Urothelium cell line (cell line): Measurements from ENCODE around the gene SERPINH1.

Experiments
- DNase-seq: peaks from one replicate; pipeline ENCODE4 v3.0.0; 2011; ENCODE audit warnings: low spot score, mixed read lengths
- FAIRE-seq: peaks from 2 replicates; lab custom pipeline; 2011; peaks lifted over from hg19 to GRCh38; lab: Jason Lieb, UNC

SERPINH1 gene

DNA sequence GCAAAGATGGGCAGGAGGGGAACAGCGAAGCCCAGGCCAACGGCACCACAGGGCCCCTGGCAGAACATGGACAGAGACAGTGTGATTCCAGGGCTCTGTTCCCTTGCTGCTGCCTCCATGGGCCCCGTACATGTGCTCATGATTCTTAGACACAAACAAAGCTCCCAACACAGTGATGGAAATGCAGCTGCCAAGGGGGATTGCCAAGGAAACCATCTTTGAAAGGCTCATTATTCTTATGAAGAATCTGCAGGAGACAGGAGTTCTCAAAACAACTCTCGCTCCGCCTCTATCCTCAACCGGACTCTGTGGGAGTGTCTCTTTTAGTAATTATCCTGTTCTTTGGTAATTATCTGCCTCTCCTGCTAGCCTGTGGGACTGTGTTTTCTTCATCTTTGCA lies 32.2 kb downstream of the SERPINH1 start:
- FAIRE-seq, result no peak
- no peak for DNase-seq

DNA sequence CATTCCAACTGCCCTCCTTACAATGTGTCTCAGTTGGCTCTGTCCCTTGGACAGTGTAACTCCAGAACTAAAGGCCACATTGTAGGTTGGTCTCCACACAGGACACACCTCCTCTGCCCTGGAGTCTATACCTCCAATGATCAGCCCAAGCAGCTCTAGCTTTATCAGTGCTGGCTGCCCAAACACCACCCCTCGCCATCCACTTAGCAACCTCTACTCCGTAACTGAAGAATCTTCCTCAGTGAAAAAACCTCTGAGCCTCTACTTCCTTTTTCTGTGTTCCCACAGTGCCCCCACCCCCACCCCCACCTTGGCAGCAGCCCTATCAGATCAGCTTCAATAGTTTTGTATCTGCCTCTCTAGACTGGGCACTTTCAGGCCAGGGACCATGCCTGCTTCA lies 33.4 kb downstream of the SERPINH1 start:
- no peak for FAIRE-seq
- DNase-seq, result no peak

DNA sequence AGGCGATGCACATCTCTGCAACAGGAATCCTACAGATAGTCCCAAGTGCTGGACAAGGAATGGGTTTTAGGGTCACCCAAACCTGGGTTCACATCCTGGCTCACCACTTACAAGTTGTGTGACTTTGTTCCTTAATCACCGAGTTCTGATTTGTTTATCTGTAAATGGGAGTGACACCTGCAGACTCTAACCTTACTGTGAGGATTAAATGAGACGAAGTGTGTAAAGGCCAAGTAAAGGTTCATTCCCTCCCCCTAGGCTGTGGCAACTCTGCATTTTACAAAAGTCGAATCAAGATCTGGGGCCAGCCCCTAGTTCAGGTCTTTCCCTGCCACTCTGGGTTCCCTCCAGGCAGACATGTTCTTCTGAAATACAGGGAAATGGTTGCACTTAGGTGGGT lies 34.9 kb downstream of the SERPINH1 start:
- no peak for DNase-seq
- no peak for FAIRE-seq

DNA sequence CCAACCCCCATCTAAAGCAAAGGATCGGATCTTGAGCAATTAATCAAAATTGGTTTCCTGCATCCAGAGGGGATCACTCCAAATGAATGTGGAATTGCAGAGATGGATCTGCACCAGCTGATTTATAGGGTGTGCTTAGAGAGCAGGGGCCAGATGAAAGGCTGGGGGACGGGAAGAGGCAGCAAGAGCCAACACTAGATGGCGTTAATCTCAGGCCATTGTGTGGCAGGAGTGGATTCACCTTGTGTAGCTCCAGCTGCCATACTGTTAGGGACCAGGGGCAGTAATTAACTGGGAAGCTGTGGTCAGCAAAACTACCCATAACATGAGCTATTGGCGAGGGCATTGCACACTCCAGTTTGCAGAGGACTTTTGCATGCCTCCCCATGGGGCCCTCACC lies 35.6 kb downstream of the SERPINH1 start:
- no peak for FAIRE-seq
- DNase-seq, result peak; percentile 57

DNA sequence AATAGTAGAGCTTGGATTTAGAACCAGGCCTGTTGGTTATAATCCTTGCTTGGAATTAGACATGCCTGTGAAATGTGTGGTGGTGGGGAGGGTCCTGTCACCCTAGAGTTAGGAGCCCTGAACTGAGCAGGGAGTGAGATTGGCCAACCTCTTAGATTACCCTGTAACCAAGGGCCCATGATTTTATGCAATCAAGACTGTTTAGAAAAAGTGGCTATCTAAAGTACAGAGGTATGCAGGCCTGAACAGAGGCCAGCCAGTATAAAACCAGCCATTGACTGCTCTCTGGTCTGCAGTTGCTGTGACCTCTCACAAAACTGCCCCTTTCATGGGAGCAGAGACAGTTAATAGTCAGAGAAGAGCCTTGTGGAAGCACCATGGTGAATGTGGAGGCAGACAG lies 36.2 kb downstream of the SERPINH1 start:
- FAIRE-seq, result no peak
- no peak for DNase-seq

DNA sequence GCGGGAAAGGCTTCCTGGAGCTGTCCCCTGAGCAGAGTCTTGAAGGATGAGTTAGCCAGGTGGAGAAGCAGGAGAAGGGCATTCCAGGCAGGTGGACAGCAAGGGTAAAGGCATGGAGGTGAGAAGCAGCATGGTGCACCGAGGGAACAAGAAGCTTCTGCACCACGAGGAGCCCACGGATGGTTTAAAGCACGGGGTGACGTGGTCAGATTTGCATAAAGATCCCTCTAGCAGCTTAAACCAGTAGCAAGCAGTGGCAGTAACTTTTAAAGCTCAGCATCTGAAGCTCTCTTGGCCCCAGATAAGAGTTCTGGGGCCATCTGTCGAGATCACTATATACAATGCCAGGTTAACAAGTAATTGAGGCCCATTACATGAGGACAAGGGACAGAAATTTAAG lies 36.8 kb downstream of the SERPINH1 start:
- no peak for DNase-seq
- FAIRE-seq, result no peak

DNA sequence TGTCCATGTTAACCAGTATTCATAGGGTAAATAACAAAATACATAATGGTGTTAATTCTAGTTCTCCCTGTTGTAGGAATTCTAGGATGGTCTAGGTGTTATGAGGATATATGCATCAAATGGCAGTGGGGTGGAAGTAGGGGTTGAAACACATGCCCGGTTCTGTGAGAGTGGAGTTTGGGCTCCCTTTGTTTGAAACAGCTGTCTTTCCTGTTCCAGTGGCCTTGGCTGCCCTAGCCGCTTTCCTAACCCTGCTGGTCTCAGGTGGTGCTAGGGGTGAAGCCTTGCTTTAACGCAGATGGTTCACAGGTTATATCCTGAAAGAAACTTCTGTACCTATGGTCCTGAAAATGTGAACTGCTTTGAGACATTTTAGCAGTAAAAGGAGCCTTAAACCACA lies 38.3 kb downstream of the SERPINH1 start:
- FAIRE-seq (no peak), DNase-seq (no peak)

DNA sequence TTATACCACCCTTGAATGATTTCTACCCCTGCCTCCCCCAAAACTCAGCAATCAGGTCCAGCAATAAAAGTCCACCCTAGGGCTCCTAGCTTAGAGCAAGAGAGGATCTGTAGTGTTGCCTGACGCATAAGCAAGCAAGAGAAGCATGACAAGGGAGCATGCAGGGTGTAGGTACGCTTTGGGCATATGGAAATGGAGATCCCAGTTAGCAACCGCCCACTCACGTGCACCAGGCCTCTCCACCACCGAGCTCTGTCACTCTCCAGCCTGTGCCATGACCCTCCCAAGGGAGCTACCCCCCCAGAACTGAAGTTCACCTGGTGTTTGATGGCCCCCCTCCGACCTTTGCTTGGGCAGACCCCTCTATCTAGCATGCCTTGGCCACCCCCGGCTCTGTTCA lies 39.4 kb downstream of the SERPINH1 start:
- DNase-seq (no peak), FAIRE-seq (no peak)

DNA sequence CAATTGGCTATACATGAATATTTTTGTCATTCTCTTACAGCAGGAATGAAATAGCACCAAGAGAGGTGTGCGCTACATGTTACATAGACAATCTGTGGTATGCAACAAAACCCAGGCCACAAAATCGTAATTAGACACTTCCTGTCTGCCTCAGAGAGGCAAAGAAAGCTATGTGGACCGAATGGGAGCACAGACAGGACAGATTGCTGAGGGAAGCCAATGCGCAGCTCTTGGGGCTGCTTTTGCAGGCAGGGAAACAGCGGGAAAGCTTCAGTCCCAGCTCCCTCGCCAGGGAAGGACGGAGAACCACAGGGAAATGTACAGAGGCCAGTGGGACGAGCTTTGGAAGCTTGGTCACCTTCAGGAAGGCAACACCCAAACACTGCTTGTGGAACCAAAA lies 40.9 kb downstream of the SERPINH1 start:
- DNase-seq (peak; percentile 44), FAIRE-seq (peak; percentile 77)

DNA sequence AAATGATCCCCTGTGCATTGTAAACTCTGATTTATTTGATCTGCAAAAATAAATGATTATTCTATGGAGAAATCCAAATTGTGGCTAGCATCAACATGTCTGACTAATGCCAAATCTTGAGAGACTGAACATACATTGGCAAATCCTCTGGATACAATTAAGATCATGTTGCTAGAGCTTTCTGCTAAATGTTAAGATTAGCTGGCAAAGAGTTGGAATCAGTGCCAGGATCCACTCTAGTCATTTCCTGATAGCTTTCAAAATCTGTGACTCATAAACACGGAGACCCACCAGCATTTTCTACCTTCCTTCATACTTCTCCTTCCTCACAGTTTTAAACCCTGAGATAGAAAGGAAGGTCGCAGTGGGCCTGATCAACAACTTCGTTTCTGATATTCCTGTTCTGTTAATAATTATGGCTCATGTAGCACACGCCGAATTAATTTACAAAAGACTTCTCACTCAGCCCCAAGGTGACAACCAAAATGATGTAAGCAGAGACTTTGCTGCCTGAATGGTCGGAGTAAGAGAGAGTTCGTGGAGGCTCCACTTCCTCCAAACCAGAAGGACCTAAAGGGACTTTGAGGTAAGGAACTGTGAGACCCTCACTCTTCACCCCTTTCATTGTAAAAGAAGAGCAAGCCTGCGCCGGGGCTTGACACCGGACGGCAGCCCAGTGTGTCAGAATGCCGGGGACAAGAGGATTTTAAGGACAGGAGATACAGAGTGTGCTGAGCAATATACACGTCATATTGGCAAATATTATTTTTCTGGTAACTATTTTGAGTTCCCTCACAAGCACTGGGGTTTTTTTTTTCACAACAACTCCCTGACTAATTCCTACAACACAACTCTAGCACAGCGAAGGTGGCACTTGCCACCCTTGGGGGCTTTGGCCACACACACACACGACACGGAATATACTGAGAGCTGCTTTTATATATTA lies 42.0 kb downstream of the SERPINH1 start:
- peak; percentile 52 for DNase-seq
- no peak for FAIRE-seq

DNA sequence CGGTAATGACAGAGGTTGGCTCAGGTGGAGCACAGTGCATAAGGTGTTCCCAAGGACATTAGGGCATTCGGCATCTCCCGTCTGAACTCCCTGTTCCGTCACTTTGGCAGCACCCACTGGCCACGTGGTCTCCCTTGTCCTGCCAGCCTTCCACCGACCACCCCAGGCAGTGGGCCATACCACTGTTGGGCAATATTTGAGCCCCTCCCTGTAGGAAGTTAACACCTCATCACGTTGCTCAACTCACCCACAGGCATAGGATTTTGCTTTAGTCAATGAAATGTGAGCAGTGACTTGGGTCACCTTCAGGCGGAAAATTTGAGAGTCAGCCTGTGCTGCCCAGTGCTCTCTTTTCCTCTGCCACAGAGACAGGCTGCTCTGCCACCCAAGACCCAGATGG lies 44.0 kb downstream of the SERPINH1 start:
- FAIRE-seq (no peak), DNase-seq (no peak)

DNA sequence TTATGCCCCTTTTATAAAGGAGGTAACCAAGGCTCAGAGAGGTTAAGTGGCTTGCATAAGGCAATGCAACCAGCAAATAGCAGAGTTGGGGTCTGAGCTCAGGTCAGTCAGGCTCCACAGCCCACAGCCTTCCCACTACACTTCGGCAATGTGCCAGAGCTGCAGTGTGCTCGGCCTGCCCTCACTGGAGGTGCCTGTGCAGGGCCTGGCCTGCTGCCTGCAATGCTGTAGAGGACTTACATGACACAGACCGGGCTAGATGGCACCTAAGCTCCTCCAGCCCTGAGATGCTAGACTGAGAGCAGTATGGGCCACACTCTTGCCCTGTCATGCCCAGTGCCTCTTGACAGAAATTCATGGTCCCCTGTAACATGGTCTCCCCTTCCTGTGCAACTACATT lies 49.8 kb downstream of the SERPINH1 start:
- DNase-seq (no peak), FAIRE-seq (no peak)

DNA sequence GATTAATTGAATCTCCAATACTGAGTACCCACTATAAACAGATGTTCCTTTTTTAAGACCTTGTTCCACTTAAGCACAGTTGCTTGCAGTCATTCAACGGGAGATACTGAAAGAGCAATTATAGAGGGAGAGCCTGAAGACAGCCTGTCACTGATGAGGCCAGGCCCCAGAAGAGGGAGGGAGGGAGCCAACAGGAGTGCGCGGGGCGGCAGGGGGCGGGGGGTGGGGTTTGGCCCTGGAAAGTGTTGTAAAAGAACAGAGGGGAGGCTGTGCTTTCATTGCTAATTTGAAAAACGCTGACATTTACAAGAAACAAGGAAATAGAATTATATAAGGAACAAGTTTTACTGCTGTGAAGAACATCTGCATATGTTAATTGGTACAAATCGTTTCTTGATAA lies 53.7 kb downstream of the SERPINH1 start:
- FAIRE-seq (no peak), DNase-seq (no peak)

DNA sequence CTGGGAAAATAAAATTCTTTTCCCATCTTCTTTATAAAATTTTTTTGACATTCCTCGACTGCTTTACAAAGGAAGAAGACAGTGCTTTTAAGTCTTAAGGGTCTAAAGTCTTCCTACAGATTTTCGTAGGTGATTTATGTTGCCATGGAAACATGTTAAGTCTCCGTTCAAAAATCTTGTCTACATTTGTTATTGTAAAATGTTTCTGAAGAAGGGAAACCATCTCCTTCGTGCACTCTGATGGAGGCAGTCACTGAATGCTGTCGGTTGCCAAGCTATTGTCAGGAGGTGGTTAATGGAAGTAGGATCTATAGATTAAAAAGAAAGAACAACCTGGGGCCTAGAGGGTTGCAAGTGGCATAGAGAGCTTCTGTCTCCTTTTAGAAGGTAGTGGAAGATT lies 54.2 kb downstream of the SERPINH1 start:
- FAIRE-seq (no peak), DNase-seq (no peak)
